SU-DHL-6 (cell line): Measurements from ENCODE around the gene FXYD1.

ENCODE experiments used
- EZH2phosphoT487 ChIP-seq: fragments of 200-600 bp; sonication (generic), shearing (Covaris generic); conservative IDR thresholded peaks from 2 replicates; pipeline ENCODE4 v1.6.1; 2018; ENCODE audit warnings: mild to moderate bottlenecking, antibody characterized with exemption, low read length, moderate library complexity, mixed read lengths
- TF ChIP-seq, protein P1 (sequence below): fragments of 200-600 bp; sonication (generic); IDR thresholded peaks from one replicate; pipeline ENCODE4 v1.5.1; 2017; ENCODE audit warnings: antibody characterized with exemption, mild to moderate bottlenecking, low read length, moderate library complexity; ENCODE audit not compliant: insufficient read depth, poor library complexity, severe bottlenecking

DNA sequence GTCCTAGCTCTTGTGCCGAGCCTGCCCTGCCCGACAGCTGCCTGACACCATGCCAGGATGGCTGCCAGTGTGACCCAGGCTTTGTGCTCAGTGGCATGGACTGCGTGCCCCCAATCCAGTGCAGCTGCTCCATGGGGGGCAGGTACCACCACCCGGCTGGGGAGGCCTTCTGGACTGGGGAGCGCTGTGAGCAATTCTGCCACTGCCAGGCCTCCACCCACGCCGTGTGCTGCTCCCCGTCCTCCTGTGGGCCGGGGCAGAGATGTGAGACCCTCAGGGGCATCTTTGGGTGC is 32.4 kb upstream of the FXYD1 start:
- TF ChIP-seq, protein P1, sequence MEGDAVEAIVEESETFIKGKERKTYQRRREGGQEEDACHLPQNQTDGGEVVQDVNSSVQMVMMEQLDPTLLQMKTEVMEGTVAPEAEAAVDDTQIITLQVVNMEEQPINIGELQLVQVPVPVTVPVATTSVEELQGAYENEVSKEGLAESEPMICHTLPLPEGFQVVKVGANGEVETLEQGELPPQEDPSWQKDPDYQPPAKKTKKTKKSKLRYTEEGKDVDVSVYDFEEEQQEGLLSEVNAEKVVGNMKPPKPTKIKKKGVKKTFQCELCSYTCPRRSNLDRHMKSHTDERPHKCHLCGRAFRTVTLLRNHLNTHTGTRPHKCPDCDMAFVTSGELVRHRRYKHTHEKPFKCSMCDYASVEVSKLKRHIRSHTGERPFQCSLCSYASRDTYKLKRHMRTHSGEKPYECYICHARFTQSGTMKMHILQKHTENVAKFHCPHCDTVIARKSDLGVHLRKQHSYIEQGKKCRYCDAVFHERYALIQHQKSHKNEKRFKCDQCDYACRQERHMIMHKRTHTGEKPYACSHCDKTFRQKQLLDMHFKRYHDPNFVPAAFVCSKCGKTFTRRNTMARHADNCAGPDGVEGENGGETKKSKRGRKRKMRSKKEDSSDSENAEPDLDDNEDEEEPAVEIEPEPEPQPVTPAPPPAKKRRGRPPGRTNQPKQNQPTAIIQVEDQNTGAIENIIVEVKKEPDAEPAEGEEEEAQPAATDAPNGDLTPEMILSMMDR: no peak
- no peak for TF ChIP-seq EZH2phosphoT487
